ENCODE results near the gene COL6A3. TPM values are rescaled to one million over a fixed set of nuclear protein-coding genes. Genes with fewer than 3 reads are reported as not detected.

Gene COL6A3
- total RNA-seq, 1 experiment from 2014 or later = 0.05 TPM

GRCh38 chr2:237278568-237278967 is 135.4 kb downstream of the COL6A3 start:
- no peak for DNase-seq (ENCODE audit: low read depth, low spot score)
- in situ Hi-C loops (cut with HindIII; ENCODE audit: low pct_unique_long_range_greater_than_20kb, low sequenced_read_pairs) = no loop called here

- DNase-seq (ENCODE audit: low read depth, low spot score) = no peak
These were observed 137.1 kb downstream of the COL6A3 start for GRCh38 chr2:237276716-237277490.

More at GRCh38 chr2:237276716-237277490, 137.1 kb downstream of the COL6A3 start:
- in situ Hi-C loops (cut with HindIII; ENCODE audit: low pct_unique_long_range_greater_than_20kb, low sequenced_read_pairs) = no loop called here

Other genes starting within 250 kb of the COL6A3 start
- 82.9 and 92.8 TPM in 2 replicates for gene MLPH, start 73.1 kb upstream of the COL6A3 start, total RNA-seq (2014; rRNA removed; shearing (Covaris generic))
- gene PRLH, start 152.4 kb upstream of the COL6A3 start, total RNA-seq (2014; rRNA removed; shearing (Covaris generic)) = not detected in 2 replicates
- 82.8 and 92.0 TPM in 2 replicates for gene RAB17, start 176.6 kb upstream of the COL6A3 start, total RNA-seq (2014; rRNA removed; shearing (Covaris generic))
- 38.1 and 47.3 TPM in 2 replicates for gene LRRFIP1, start 213.4 kb upstream of the COL6A3 start, total RNA-seq (2014; rRNA removed; shearing (Covaris generic))